Prostate gland (tissue), 2 donors: ENCODE data around the gene EIF4B.

ENCODE experiments used
- POLR2A ChIP-seq: fragments of 450-650 bp; IDR thresholded peaks from one replicate; pipeline ENCODE4 v1.6.1; 2016; ENCODE audit warnings: antibody characterized with exemption, mild to moderate bottlenecking
- POLR2AphosphoS5 ChIP-seq: sonication (generic); formaldehyde crosslinking; IDR thresholded peaks from one replicate; pipeline ENCODE4 v1.6.1; 2017; ENCODE audit warnings: antibody characterized with exemption
- TF ChIP-seq, protein P1 (sequence below), 4 experiments: fragments of 200-600 bp in 2 of 4; fragments of 450-650 bp in 2 of 4; sonication (generic) in 2 of 4; IDR thresholded peaks; 1 replicate in 3 of 4; 2 replicates in 1 of 4; pipeline ENCODE4 v1.5.1; 2016 to 2019; ENCODE audit warnings: antibody characterized with exemption in 4 of 4, mild to moderate bottlenecking in 2 of 4, moderate library complexity in 2 of 4

DNA sequence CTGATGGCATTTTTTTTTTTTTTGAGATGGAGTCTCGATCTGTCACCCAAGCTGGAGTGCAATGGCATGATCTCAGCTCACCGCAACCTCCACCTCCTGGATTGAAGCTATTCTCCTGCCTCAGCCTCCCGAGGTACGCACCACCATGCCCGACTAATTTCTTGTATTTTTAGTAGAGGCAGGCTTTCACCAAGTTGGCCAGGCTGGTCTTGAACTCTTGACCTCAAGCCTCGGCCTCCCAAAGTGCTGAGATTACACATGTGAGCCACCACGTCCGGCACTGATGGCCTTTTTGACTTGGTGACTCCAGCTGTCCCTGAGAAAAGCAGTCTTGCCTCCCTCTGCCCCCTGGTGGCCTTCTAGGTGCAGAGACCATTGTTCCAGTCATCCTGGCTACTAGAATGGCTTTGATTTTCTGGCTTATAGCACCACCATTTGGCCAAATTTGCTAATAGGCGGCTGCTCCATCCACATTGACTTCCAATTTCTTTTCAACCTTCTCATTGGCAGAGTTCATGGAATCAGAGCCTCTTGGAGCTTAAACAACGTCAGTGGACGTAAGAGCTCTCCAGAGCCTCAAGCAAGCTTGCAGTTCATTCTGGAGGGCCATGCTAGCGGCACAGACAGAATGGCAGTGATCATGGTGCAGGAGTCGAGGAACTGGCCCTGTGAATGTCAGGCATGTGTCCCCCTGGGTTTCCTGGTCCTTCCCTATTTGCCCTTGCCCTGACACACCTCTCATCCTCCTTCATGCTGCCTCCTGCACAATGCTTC, 25.4 kb upstream of the EIF4B start:
- TF ChIP-seq POLR2A (no peak), POLR2AphosphoS5 (peak; percentile 88)
- TF ChIP-seq, protein P1, sequence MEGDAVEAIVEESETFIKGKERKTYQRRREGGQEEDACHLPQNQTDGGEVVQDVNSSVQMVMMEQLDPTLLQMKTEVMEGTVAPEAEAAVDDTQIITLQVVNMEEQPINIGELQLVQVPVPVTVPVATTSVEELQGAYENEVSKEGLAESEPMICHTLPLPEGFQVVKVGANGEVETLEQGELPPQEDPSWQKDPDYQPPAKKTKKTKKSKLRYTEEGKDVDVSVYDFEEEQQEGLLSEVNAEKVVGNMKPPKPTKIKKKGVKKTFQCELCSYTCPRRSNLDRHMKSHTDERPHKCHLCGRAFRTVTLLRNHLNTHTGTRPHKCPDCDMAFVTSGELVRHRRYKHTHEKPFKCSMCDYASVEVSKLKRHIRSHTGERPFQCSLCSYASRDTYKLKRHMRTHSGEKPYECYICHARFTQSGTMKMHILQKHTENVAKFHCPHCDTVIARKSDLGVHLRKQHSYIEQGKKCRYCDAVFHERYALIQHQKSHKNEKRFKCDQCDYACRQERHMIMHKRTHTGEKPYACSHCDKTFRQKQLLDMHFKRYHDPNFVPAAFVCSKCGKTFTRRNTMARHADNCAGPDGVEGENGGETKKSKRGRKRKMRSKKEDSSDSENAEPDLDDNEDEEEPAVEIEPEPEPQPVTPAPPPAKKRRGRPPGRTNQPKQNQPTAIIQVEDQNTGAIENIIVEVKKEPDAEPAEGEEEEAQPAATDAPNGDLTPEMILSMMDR (IDR thresholded peaks at IDR 0.05) = peak; percentile 81 to 100 (median 98)
